ENCODE results near the gene FGF12.

FGF12 gene

GRCh38 chr3:192336286-192336685 lies 391.1 kb downstream of the FGF12 start:
- DNase-seq (ENCODE audit: low spot score) = no peak

GRCh38 chr3:192332386-192333291 lies 394.7 kb downstream of the FGF12 start:
- no peak for DNase-seq (ENCODE audit: low spot score)

GRCh38 chr3:192331749-192332385 lies 395.5 kb downstream of the FGF12 start:
- DNase-seq (ENCODE audit: low spot score) = no peak

- no peak for DNase-seq (ENCODE audit: low spot score)
These were observed 400.7 kb downstream of the FGF12 start for GRCh38 chr3:192326656-192327055.

GRCh38 chr3:192317564-192317963 lies 409.8 kb downstream of the FGF12 start:
- DNase-seq (ENCODE audit: low spot score) = no peak

- no peak for DNase-seq (ENCODE audit: low spot score)
These were observed 413.7 kb downstream of the FGF12 start for GRCh38 chr3:192313605-192314004.

- DNase-seq (ENCODE audit: low spot score) = no peak
These were observed 419.7 kb downstream of the FGF12 start for GRCh38 chr3:192307631-192308030.

GRCh38 chr3:192303235-192303634 lies 424.1 kb downstream of the FGF12 start:
- no peak for DNase-seq (ENCODE audit: low spot score)

- DNase-seq (ENCODE audit: low spot score) = no peak
These were observed 424.6 kb downstream of the FGF12 start for GRCh38 chr3:192302721-192303120.

- DNase-seq (ENCODE audit: low spot score) = no peak
These were observed 427.4 kb downstream of the FGF12 start for GRCh38 chr3:192299921-192300320.

- no peak for DNase-seq (ENCODE audit: low spot score)
These were observed 430.5 kb downstream of the FGF12 start for GRCh38 chr3:192296845-192297244.

GRCh38 chr3:192284443-192285072 lies 442.8 kb downstream of the FGF12 start:
- DNase-seq (ENCODE audit: low spot score) = no peak

GRCh38 chr3:192281207-192281880 lies 446.0 kb downstream of the FGF12 start:
- no peak for DNase-seq (ENCODE audit: low spot score)

GRCh38 chr3:192279664-192280063 lies 447.7 kb downstream of the FGF12 start:
- DNase-seq (ENCODE audit: low spot score) = no peak

GRCh38 chr3:192277477-192277876 lies 449.9 kb downstream of the FGF12 start:
- no peak for DNase-seq (ENCODE audit: low spot score)

- DNase-seq (ENCODE audit: low spot score) = no peak
These were observed 451.5 kb downstream of the FGF12 start for GRCh38 chr3:192275741-192276355.

GRCh38 chr3:192273697-192274010 lies 453.7 kb downstream of the FGF12 start:
- DNase-seq (ENCODE audit: low spot score) = no peak

GRCh38 chr3:192273001-192273696 lies 454.2 kb downstream of the FGF12 start:
- DNase-seq (ENCODE audit: low spot score) = no peak

GRCh38 chr3:192262001-192262400 lies 465.3 kb downstream of the FGF12 start:
- no peak for DNase-seq (ENCODE audit: low spot score)

GRCh38 chr3:192261135-192261534 lies 466.2 kb downstream of the FGF12 start:
- DNase-seq (ENCODE audit: low spot score) = no peak

Data from GM03348 (cell line).